Measurements from ENCODE around the gene DDX24. TPM values are rescaled to one million over a fixed set of nuclear protein-coding genes. Genes with fewer than 3 reads are reported as not detected.

DDX24 gene
- total RNA-seq, 1 donor from 2014 or later, result 149 TPM

- TF ChIP-seq CTCF (IDR thresholded peaks at IDR 0.05), result no peak
- Mint-ChIP-seq H3K9me3 (ENCODE audit: low read depth) (peaks cover 10% of the 10 kb centered on the region), H3K4me1 (ENCODE audit: low read depth) (peaks cover 37% of the 10 kb centered on the region), H3K27me3 (ENCODE audit: low read depth) (peaks cover 12% of the 10 kb centered on the region), H3K4me3 (ENCODE audit: unreplicated experiment) (no peak overlapping the region), H3K36me3 (ENCODE audit: low read depth) (peaks cover 2% of the 10 kb centered on the region), H3K27ac (ENCODE audit: unreplicated experiment) (no peak overlapping the region)
- DNase-seq (ENCODE audit: low spot score), result peak; percentile 47
Measured at GRCh38 chr14:94119071-94119470, 38.1 kb upstream of the DDX24 start.

- peak; percentile 38 for DNase-seq (ENCODE audit: low spot score)
- Mint-ChIP-seq H3K27ac (ENCODE audit: unreplicated experiment) (no peak overlapping the region), H3K9me3 (ENCODE audit: low read depth) (peaks cover 10% of the 10 kb centered on the region), H3K36me3 (ENCODE audit: low read depth) (peaks cover 2% of the 10 kb centered on the region), H3K4me3 (ENCODE audit: unreplicated experiment) (no peak overlapping the region), H3K27me3 (ENCODE audit: low read depth) (peaks cover 12% of the 10 kb centered on the region), H3K4me1 (ENCODE audit: low read depth) (peaks cover 37% of the 10 kb centered on the region)
- no peak for TF ChIP-seq CTCF (IDR thresholded peaks at IDR 0.05)
Measured at GRCh38 chr14:94117856-94118255, 36.9 kb upstream of the DDX24 start.

- no peak for TF ChIP-seq CTCF (IDR thresholded peaks at IDR 0.05)
- Mint-ChIP-seq H3K4me1 (ENCODE audit: low read depth) (peaks cover 29% of the 10 kb centered on the region), H3K36me3 (ENCODE audit: low read depth) (peaks cover 2% of the 10 kb centered on the region), H3K27me3 (ENCODE audit: low read depth) (peaks cover 12% of the 10 kb centered on the region), H3K4me3 (ENCODE audit: unreplicated experiment) (no peak overlapping the region), H3K27ac (ENCODE audit: unreplicated experiment) (no peak overlapping the region), H3K9me3 (ENCODE audit: low read depth) (peaks cover 10% of the 10 kb centered on the region)
- DNase-seq (ENCODE audit: low spot score), result peak; percentile 82
Measured at GRCh38 chr14:94116701-94117100, 35.7 kb upstream of the DDX24 start.

GRCh38 chr14:94115631-94116030 is 34.6 kb upstream of the DDX24 start:
- Mint-ChIP-seq H3K36me3 (ENCODE audit: low read depth) (no peaks in the 10 kb centered on the region), H3K9me3 (ENCODE audit: low read depth) (peaks cover 7% of the 10 kb centered on the region), H3K27ac (ENCODE audit: unreplicated experiment) (no peak overlapping the region), H3K4me3 (ENCODE audit: unreplicated experiment) (no peak overlapping the region), H3K4me1 (ENCODE audit: low read depth) (peaks cover 18% of the 10 kb centered on the region), H3K27me3 (ENCODE audit: low read depth) (peaks cover 12% of the 10 kb centered on the region)
- peak; percentile 86 for DNase-seq (ENCODE audit: low spot score)
- TF ChIP-seq CTCF (IDR thresholded peaks at IDR 0.05), result no peak

- peaks cover 12% of the 10 kb centered on the region for H3K27me3 Mint-ChIP-seq (ENCODE audit: low read depth)
- peaks cover 5% of the 10 kb centered on the region for H3K9me3 Mint-ChIP-seq (ENCODE audit: low read depth)
- H3K4me1 Mint-ChIP-seq (ENCODE audit: low read depth), result peaks cover 15% of the 10 kb centered on the region
- no peaks in the 10 kb centered on the region for H3K36me3 Mint-ChIP-seq (ENCODE audit: low read depth)
- no peak for TF ChIP-seq CTCF (IDR thresholded peaks at IDR 0.05)
- DNase-seq (ENCODE audit: low spot score), result no peak
- no peak overlapping the region for H3K27ac Mint-ChIP-seq (ENCODE audit: unreplicated experiment)
- no peak overlapping the region for H3K4me3 Mint-ChIP-seq (ENCODE audit: unreplicated experiment)
Measured at GRCh38 chr14:94115058-94115591, 34.1 kb upstream of the DDX24 start.

Data from chondrocyte (in vitro differentiated cells).